HFF-Myc (cell line): ENCODE measurements around the gene AKAP6.

ENCODE experiments used
- DNase-seq: peaks from one replicate; pipeline ENCODE4 v3.0.0-alpha.2; 2011; ENCODE audit warnings: low read depth; ENCODE audit errors: extremely low read depth
- H3K4me3 ChIP-seq: replicated peaks from 2 replicates; pipeline ENCODE4 v1.5.1; 2011; ENCODE audit warnings: low read depth, mild to moderate bottlenecking, control low read depth, low read length
- TF ChIP-seq, protein P1 (sequence below): IDR thresholded peaks from 2 replicates; pipeline ENCODE4 v1.5.1; 2012; ENCODE audit warnings: mild to moderate bottlenecking, low read depth, low read length, control low read depth; ENCODE audit errors: missing control alignments

The AKAP6 gene

GRCh38 chr14:32669391-32669790, 340.3 kb downstream of the AKAP6 start:
- no peak for DNase-seq
- TF ChIP-seq, protein P1, sequence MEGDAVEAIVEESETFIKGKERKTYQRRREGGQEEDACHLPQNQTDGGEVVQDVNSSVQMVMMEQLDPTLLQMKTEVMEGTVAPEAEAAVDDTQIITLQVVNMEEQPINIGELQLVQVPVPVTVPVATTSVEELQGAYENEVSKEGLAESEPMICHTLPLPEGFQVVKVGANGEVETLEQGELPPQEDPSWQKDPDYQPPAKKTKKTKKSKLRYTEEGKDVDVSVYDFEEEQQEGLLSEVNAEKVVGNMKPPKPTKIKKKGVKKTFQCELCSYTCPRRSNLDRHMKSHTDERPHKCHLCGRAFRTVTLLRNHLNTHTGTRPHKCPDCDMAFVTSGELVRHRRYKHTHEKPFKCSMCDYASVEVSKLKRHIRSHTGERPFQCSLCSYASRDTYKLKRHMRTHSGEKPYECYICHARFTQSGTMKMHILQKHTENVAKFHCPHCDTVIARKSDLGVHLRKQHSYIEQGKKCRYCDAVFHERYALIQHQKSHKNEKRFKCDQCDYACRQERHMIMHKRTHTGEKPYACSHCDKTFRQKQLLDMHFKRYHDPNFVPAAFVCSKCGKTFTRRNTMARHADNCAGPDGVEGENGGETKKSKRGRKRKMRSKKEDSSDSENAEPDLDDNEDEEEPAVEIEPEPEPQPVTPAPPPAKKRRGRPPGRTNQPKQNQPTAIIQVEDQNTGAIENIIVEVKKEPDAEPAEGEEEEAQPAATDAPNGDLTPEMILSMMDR, result no peak
- H3K4me3 ChIP-seq, result no peak overlapping the region

GRCh38 chr14:32675433-32675832, 346.3 kb downstream of the AKAP6 start:
- H3K4me3 ChIP-seq, result no peak overlapping the region
- TF ChIP-seq, protein P1, result no peak
- DNase-seq, result no peak

- TF ChIP-seq, protein P1, result no peak
- no peak for DNase-seq
- H3K4me3 ChIP-seq, result no peak overlapping the region
These were observed 348.2 kb downstream of the AKAP6 start for GRCh38 chr14:32677129-32677780.

DNA sequence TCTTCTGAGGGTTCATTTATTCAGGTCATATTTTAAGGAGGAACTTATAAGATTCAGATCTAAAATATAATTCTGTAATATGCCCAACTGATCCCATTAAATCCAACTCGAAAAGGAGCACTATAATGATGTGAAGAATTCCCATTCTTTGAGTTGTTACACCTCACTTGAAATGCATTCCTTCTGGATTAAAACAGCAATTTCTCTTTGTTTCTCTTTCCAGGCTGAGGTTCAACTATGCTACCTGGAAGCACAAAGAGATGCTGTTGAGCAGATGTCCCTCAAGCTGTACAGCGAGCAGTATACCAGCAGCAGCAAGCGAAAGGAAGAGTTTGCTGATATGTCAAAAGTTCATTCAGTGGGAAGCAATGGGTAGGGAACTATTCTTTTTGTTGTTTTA, 349.0 kb downstream of the AKAP6 start:
- no peak overlapping the region for H3K4me3 ChIP-seq
- DNase-seq, result no peak
- TF ChIP-seq, protein P1, result no peak

GRCh38 chr14:32679927-32680612, 351.0 kb downstream of the AKAP6 start:
- no peak for DNase-seq
- H3K4me3 ChIP-seq, result no peak overlapping the region
- TF ChIP-seq, protein P1, result no peak

- TF ChIP-seq, protein P1, result no peak
- no peak overlapping the region for H3K4me3 ChIP-seq
- no peak for DNase-seq
These were observed 352.5 kb downstream of the AKAP6 start for GRCh38 chr14:32681598-32681997.
